ENCODE data around the gene TSPAN18.

TSPAN18 gene

DNA sequence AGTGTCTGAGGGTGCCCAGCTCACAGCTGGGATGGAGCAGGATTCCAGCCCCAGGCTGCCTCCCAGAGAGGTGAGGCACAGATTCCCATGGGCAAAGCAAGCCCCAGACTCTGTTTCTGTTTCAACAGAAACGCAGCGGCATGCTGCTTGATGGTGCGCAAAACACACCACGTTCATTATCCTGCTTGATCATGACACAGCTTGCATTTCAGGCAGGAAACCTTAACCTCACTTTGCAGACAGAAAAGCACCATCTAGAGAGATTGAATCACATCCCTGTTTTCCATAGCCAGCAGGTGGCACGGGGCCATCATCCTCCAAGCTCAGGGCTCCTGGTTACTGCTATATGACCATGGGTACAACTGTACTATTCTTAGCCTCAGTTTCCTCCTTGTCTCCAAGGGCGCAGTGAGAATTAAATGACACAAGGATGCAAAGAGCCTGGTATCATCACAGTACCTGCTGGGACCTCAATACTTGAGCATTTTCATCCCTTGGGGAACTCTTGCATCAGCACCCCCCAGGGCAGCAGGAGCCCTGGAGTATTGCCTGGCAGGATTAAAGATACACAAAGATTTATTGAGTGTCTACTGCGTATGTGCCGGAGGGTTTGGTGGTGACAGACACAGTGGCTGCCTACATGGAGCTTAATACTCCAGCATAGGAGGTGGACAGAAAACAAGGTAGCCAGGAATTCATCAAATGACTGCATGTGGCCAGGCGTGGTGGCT lies 113.9 kb downstream of the TSPAN18 start:
- DNase-seq, result no peak
- TF ChIP-seq, protein P1, sequence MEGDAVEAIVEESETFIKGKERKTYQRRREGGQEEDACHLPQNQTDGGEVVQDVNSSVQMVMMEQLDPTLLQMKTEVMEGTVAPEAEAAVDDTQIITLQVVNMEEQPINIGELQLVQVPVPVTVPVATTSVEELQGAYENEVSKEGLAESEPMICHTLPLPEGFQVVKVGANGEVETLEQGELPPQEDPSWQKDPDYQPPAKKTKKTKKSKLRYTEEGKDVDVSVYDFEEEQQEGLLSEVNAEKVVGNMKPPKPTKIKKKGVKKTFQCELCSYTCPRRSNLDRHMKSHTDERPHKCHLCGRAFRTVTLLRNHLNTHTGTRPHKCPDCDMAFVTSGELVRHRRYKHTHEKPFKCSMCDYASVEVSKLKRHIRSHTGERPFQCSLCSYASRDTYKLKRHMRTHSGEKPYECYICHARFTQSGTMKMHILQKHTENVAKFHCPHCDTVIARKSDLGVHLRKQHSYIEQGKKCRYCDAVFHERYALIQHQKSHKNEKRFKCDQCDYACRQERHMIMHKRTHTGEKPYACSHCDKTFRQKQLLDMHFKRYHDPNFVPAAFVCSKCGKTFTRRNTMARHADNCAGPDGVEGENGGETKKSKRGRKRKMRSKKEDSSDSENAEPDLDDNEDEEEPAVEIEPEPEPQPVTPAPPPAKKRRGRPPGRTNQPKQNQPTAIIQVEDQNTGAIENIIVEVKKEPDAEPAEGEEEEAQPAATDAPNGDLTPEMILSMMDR (IDR thresholded peaks at IDR 0.05), result no peak
- Mint-ChIP-seq H3K27me3 (ENCODE audit: low read depth, poor library complexity) (peaks cover 3% of the 10 kb centered on the region), H3K27ac (no peak overlapping the region), H3K4me1 (peaks cover 22% of the 10 kb centered on the region), H3K36me3 (ENCODE audit: low read depth) (peaks cover 56% of the 10 kb centered on the region), H3K9me3 (peaks cover 66% of the 10 kb centered on the region), H3K4me3 (no peak overlapping the region)

GRCh38 chr11:44842220-44842619 lies 115.5 kb downstream of the TSPAN18 start:
- H3K4me1 Mint-ChIP-seq, result peaks cover 19% of the 10 kb centered on the region
- H3K27me3 Mint-ChIP-seq (ENCODE audit: low read depth, poor library complexity), result peaks cover 3% of the 10 kb centered on the region
- DNase-seq, result no peak
- no peak overlapping the region for H3K27ac Mint-ChIP-seq
- TF ChIP-seq, protein P1 (IDR thresholded peaks at IDR 0.05), result no peak
- peaks cover 58% of the 10 kb centered on the region for H3K36me3 Mint-ChIP-seq (ENCODE audit: low read depth)
- H3K4me3 Mint-ChIP-seq, result no peak overlapping the region
- H3K9me3 Mint-ChIP-seq, result peaks cover 66% of the 10 kb centered on the region

- TF ChIP-seq, protein P1 (IDR thresholded peaks at IDR 0.05), result no peak
- H3K9me3 Mint-ChIP-seq, result peaks cover 51% of the 10 kb centered on the region
- H3K4me1 Mint-ChIP-seq, result peaks cover 28% of the 10 kb centered on the region
- H3K27me3 Mint-ChIP-seq (ENCODE audit: low read depth, poor library complexity), result peaks cover 8% of the 10 kb centered on the region
- H3K4me3 Mint-ChIP-seq, result no peak overlapping the region
- H3K36me3 Mint-ChIP-seq (ENCODE audit: low read depth), result peaks cover 46% of the 10 kb centered on the region
- no peak overlapping the region for H3K27ac Mint-ChIP-seq
- no peak for DNase-seq
These were observed 120.1 kb downstream of the TSPAN18 start for GRCh38 chr11:44846852-44847251.

GRCh38 chr11:44847316-44847715 lies 120.6 kb downstream of the TSPAN18 start:
- peak overlapping the region; percentile 47 for H3K27ac Mint-ChIP-seq
- no peak overlapping the region for H3K4me3 Mint-ChIP-seq

GRCh38 chr11:44848203-44848962 lies 121.6 kb downstream of the TSPAN18 start:
- peaks cover 36% of the 10 kb centered on the region for H3K36me3 Mint-ChIP-seq (ENCODE audit: low read depth)
- no peak overlapping the region for H3K4me3 Mint-ChIP-seq
- peaks cover 40% of the 10 kb centered on the region for H3K9me3 Mint-ChIP-seq
- peaks cover 5% of the 10 kb centered on the region for H3K27me3 Mint-ChIP-seq (ENCODE audit: low read depth, poor library complexity)
- TF ChIP-seq, protein P1 (IDR thresholded peaks at IDR 0.05), result no peak
- peak overlapping the region; percentile 31 for H3K27ac Mint-ChIP-seq
- DNase-seq, result no peak
- peaks cover 38% of the 10 kb centered on the region for H3K4me1 Mint-ChIP-seq

More at GRCh38 chr11:44847316-44847715, 120.6 kb downstream of the TSPAN18 start:
- DNase-seq, result no peak
- Mint-ChIP-seq H3K4me1 (peaks cover 28% of the 10 kb centered on the region), H3K27me3 (ENCODE audit: low read depth, poor library complexity) (peaks cover 6% of the 10 kb centered on the region), H3K9me3 (peaks cover 49% of the 10 kb centered on the region), H3K36me3 (ENCODE audit: low read depth) (peaks cover 44% of the 10 kb centered on the region)
- TF ChIP-seq, protein P1 (IDR thresholded peaks at IDR 0.05), result no peak

All from nephron progenitor cell (in vitro differentiated cells).